GM15510 (cell line): ENCODE data around the gene CCDC194.

Experiments used
- POLR2A ChIP-seq: IDR thresholded peaks from 3 replicates; pipeline ENCODE4 v1.6.1; 2011; ENCODE audit warnings: borderline replicate concordance; ENCODE audit not compliant: insufficient read length; ENCODE audit errors: extremely low read depth

The CCDC194 gene

GRCh38 chr19:17393002-17393401 lies 994 bp downstream of the CCDC194 start:
- no peak for TF ChIP-seq POLR2A

- TF ChIP-seq POLR2A, result no peak
These were observed 2.4 kb downstream of the CCDC194 start for GRCh38 chr19:17391371-17392151.

GRCh38 chr19:17390665-17391370 lies 3.2 kb downstream of the CCDC194 start:
- peak; percentile 44 for TF ChIP-seq POLR2A

GRCh38 chr19:17389957-17390664 lies 3.9 kb downstream of the CCDC194 start:
- no peak for TF ChIP-seq POLR2A

GRCh38 chr19:17389288-17389687 lies 4.7 kb downstream of the CCDC194 start:
- TF ChIP-seq POLR2A, result no peak

- TF ChIP-seq POLR2A, result no peak
These were observed 8.0 kb downstream of the CCDC194 start for GRCh38 chr19:17385878-17386611.

- no peak for TF ChIP-seq POLR2A
These were observed 13.4 kb downstream of the CCDC194 start for GRCh38 chr19:17380426-17381138.

- no peak for TF ChIP-seq POLR2A
These were observed 14.8 kb downstream of the CCDC194 start for GRCh38 chr19:17379221-17379631.

GRCh38 chr19:17378271-17378670 lies 15.7 kb downstream of the CCDC194 start:
- TF ChIP-seq POLR2A, result no peak

- TF ChIP-seq POLR2A, result no peak
These were observed 16.9 kb downstream of the CCDC194 start, which contains the start of gene PLVAP for GRCh38 chr19:17376935-17377600. PLVAP (minus strand) TSS chr19:17377342; CDS start chr19:17377288, 54 bp downstream.

- no peak for TF ChIP-seq POLR2A
These were observed 23.9 kb downstream of the CCDC194 start for GRCh38 chr19:17370026-17370587.

- no peak for TF ChIP-seq POLR2A
These were observed 28.6 kb downstream of the CCDC194 start for GRCh38 chr19:17365361-17365760.
